ENCODE data around the gene ZMAT2. TPM values are rescaled to one million over a fixed set of nuclear protein-coding genes. Genes with fewer than 3 reads are reported as not detected.

ZMAT2 gene
- polyA plus RNA-seq, 1 donor (not counting 4 experiments of a cell fraction or from before 2014, with no cell fraction given) = 75.0 TPM

DNA sequence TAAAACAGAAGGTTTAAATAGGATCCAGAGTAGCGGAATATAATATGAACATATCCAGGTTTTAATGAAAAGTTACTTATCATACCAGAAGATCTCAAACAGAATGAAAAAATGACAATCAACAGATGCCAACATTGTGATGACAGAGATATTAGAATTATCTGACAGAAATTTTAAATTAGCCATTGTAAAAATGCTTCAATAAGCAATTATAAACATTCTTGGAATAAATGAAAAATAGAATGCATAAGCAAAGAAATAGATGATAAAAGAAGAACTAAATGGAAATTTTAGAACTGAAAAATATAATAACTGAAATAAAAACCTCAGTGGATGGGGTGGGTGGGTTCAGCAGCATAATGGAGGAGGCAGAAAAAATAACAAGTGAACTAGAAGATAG, 37.2 kb downstream of the ZMAT2 start:
- Histone ChIP-seq H4K20me1 (ENCODE audit: control insufficient read depth, extremely low read depth, insufficient read depth, low read length) (no peaks in the 10 kb centered on the region), H3K36me3 (ENCODE audit: control insufficient read depth in 2 of 2, extremely low read depth in 1 of 2, insufficient read depth in 2 of 2, low read length in 2 of 2) (no peaks in the 10 kb centered on the region), H3K4me1 (ENCODE audit: control insufficient read depth, extremely low read depth, insufficient read depth, low read length) (no peaks in the 10 kb centered on the region), H3K4me2 (ENCODE audit: control insufficient read depth, extremely low read depth, insufficient read depth, low read depth, low read length) (no peak overlapping the region), H3K9me3 (ENCODE audit: control insufficient read depth, low read depth, low read length) (no peaks in the 10 kb centered on the region), H2AFZ (ENCODE audit: control insufficient read depth, low read length) (no peak overlapping the region), H3K79me2 (ENCODE audit: control insufficient read depth, insufficient read depth, low read length) (no peaks in the 10 kb centered on the region), H3K27ac (ENCODE audit: control insufficient read depth, insufficient read depth, low read length) (no peak overlapping the region), H3K4me3 (ENCODE audit: control insufficient read depth in 2 of 3, extremely low read depth in 1 of 3, insufficient read depth in 2 of 3, low read depth in 1 of 3, low read length in 3 of 3) (no peak overlapping the region), H3K27me3 (ENCODE audit: control insufficient read depth, extremely low read depth, insufficient read depth, low read length) (no peaks in the 10 kb centered on the region), H3K9ac (ENCODE audit: control insufficient read depth, extremely low read depth, insufficient read depth, low read length) (no peak overlapping the region), H3K9me1 (ENCODE audit: control insufficient read depth, extremely low read depth, insufficient read depth, low read length) (no peaks in the 10 kb centered on the region)
- DNase-seq (ENCODE audit: low read depth, low spot score) = no peak
- FAIRE-seq = no peak
- dilution Hi-C loops (cut with MboI; ENCODE audit: extremely low pct_ligation_motif_present, low sequenced_read_pairs) = no loop called here
- TF ChIP-seq, protein P1, sequence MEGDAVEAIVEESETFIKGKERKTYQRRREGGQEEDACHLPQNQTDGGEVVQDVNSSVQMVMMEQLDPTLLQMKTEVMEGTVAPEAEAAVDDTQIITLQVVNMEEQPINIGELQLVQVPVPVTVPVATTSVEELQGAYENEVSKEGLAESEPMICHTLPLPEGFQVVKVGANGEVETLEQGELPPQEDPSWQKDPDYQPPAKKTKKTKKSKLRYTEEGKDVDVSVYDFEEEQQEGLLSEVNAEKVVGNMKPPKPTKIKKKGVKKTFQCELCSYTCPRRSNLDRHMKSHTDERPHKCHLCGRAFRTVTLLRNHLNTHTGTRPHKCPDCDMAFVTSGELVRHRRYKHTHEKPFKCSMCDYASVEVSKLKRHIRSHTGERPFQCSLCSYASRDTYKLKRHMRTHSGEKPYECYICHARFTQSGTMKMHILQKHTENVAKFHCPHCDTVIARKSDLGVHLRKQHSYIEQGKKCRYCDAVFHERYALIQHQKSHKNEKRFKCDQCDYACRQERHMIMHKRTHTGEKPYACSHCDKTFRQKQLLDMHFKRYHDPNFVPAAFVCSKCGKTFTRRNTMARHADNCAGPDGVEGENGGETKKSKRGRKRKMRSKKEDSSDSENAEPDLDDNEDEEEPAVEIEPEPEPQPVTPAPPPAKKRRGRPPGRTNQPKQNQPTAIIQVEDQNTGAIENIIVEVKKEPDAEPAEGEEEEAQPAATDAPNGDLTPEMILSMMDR (optimal IDR thresholded peaks at IDR 0.05 in 1 of 3, IDR thresholded peaks at IDR 0.05 in 1 of 3, conservative IDR thresholded peaks at IDR 0.05 in 1 of 3; ENCODE audit: extremely low read depth in 1 of 3, insufficient read depth in 2 of 3, low read length in 3 of 3) = no peak

DNA sequence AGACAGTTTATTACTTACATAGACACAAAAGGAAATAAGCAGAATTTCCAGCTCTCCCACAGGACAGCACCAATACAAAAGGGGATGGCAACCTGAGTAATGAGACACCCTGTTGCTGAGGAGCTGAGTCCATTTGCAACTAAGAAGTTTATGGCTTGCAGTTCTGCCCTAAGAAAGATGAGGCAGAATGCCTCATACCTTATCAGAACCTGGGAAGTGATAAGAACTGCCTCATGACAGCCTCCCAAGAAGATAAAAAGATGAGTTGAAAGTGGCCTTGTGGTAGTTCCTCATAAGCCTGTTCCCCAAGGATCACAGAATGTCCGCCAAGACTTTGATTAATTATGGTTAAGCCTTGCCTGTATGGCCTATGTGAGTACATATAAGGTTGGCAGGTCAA, 41.7 kb downstream of the ZMAT2 start:
- Histone ChIP-seq H3K27ac (ENCODE audit: control insufficient read depth, insufficient read depth, low read length) (no peak overlapping the region), H3K27me3 (ENCODE audit: control insufficient read depth, extremely low read depth, insufficient read depth, low read length) (no peaks in the 10 kb centered on the region), H3K9me1 (ENCODE audit: control insufficient read depth, extremely low read depth, insufficient read depth, low read length) (no peaks in the 10 kb centered on the region), H3K4me2 (ENCODE audit: control insufficient read depth, extremely low read depth, insufficient read depth, low read depth, low read length) (no peak overlapping the region), H3K9ac (ENCODE audit: control insufficient read depth, extremely low read depth, insufficient read depth, low read length) (no peak overlapping the region), H3K79me2 (ENCODE audit: control insufficient read depth, insufficient read depth, low read length) (no peaks in the 10 kb centered on the region), H3K36me3 (ENCODE audit: control insufficient read depth in 2 of 2, extremely low read depth in 1 of 2, insufficient read depth in 2 of 2, low read length in 2 of 2) (no peaks in the 10 kb centered on the region), H3K4me3 (ENCODE audit: control insufficient read depth in 2 of 3, extremely low read depth in 1 of 3, insufficient read depth in 2 of 3, low read depth in 1 of 3, low read length in 3 of 3) (no peak overlapping the region), H4K20me1 (ENCODE audit: control insufficient read depth, extremely low read depth, insufficient read depth, low read length) (no peaks in the 10 kb centered on the region), H3K4me1 (ENCODE audit: control insufficient read depth, extremely low read depth, insufficient read depth, low read length) (no peaks in the 10 kb centered on the region), H3K9me3 (ENCODE audit: control insufficient read depth, low read depth, low read length) (no peaks in the 10 kb centered on the region), H2AFZ (ENCODE audit: control insufficient read depth, low read length) (no peak overlapping the region)
- no peak for DNase-seq (ENCODE audit: low read depth, low spot score)
- dilution Hi-C loops (cut with MboI; ENCODE audit: extremely low pct_ligation_motif_present, low sequenced_read_pairs) = no loop called here
- TF ChIP-seq EZH2 (IDR thresholded peaks at IDR 0.05; ENCODE audit: low read length) = no peak
- TF ChIP-seq, protein P1 (optimal IDR thresholded peaks at IDR 0.05 in 1 of 3, IDR thresholded peaks at IDR 0.05 in 1 of 3, conservative IDR thresholded peaks at IDR 0.05 in 1 of 3; ENCODE audit: extremely low read depth in 1 of 3, insufficient read depth in 2 of 3, low read length in 3 of 3) = no peak
- no peak for FAIRE-seq

Data from keratinocyte (primary cell).